Measurements from ENCODE around the gene ACOT8.
"Not testable (repeated sequence)": the region's sequence is repeated elsewhere in the genome, so short reads cannot be mapped to it uniquely, and the experiment has no call there.

The ACOT8 gene

GRCh38 chr20:45852326-45852725 lies 4.9 kb downstream of the ACOT8 start:
- no peak for DNase-seq (ENCODE audit: low spot score)

- no peak for DNase-seq (ENCODE audit: low spot score)
Observed at GRCh38 chr20:45851501-45851900, 5.7 kb downstream of the ACOT8 start.

- no peak for DNase-seq (ENCODE audit: low spot score)
Observed at GRCh38 chr20:45850926-45851325, 6.3 kb downstream of the ACOT8 start.

GRCh38 chr20:45850238-45850637 lies 7.0 kb downstream of the ACOT8 start:
- DNase-seq (ENCODE audit: low spot score) = no peak

- DNase-seq (ENCODE audit: low spot score) = no peak
Observed at GRCh38 chr20:45848969-45849582, 8.1 kb downstream of the ACOT8 start.

- DNase-seq (ENCODE audit: low spot score) = no peak
Observed at GRCh38 chr20:45848421-45848820, 8.8 kb downstream of the ACOT8 start.

- DNase-seq (ENCODE audit: low spot score) = no peak
Observed at GRCh38 chr20:45845452-45845851, 11.7 kb downstream of the ACOT8 start.

GRCh38 chr20:45843506-45843905 lies 13.7 kb downstream of the ACOT8 start:
- DNase-seq (ENCODE audit: low spot score) = no peak

GRCh38 chr20:45842169-45842812 lies 14.9 kb downstream of the ACOT8 start:
- no peak for DNase-seq (ENCODE audit: low spot score)

- no peak for DNase-seq (ENCODE audit: low spot score)
Observed at GRCh38 chr20:45841407-45842129, 15.6 kb downstream of the ACOT8 start.

GRCh38 chr20:45840700-45841198 lies 16.4 kb downstream of the ACOT8 start:
- DNase-seq (ENCODE audit: low spot score) = no peak

- no peak for DNase-seq (ENCODE audit: low spot score)
Observed at GRCh38 chr20:45836841-45837240, 20.4 kb downstream of the ACOT8 start.

GRCh38 chr20:45835825-45836224 lies 21.4 kb downstream of the ACOT8 start:
- peak; percentile 13 for DNase-seq (ENCODE audit: low spot score)

GRCh38 chr20:45835329-45835765 lies 21.8 kb downstream of the ACOT8 start:
- no peak for DNase-seq (ENCODE audit: low spot score)

GRCh38 chr20:45834797-45835161 lies 22.4 kb downstream of the ACOT8 start:
- DNase-seq (ENCODE audit: low spot score) = peak; percentile 5

- peak; percentile 86 for DNase-seq (ENCODE audit: low spot score)
Observed at GRCh38 chr20:45833883-45834796, 23.1 kb downstream of the ACOT8 start.

- peak; percentile 74 for DNase-seq (ENCODE audit: low spot score)
Observed at GRCh38 chr20:45833030-45833882, 23.9 kb downstream of the ACOT8 start, which contains the start of gene SNX21. Gene SNX21, plus strand, starts transcription at chr20:45833799. Its CDS starts 121 bp downstream, at chr20:45833920.

- DNase-seq (ENCODE audit: low spot score) = no peak
Observed at GRCh38 chr20:45832619-45833018, 24.6 kb downstream of the ACOT8 start.

GRCh38 chr20:45829673-45830106 lies 27.5 kb downstream of the ACOT8 start:
- DNase-seq (ENCODE audit: low spot score) = not testable (repeated sequence)

GRCh38 chr20:45828589-45828988 lies 28.6 kb downstream of the ACOT8 start:
- DNase-seq (ENCODE audit: low spot score) = no peak

GRCh38 chr20:45827712-45828111 lies 29.5 kb downstream of the ACOT8 start:
- no peak for DNase-seq (ENCODE audit: low spot score)

Data from Ammon's horn (tissue), 1 donor.